Testis (tissue), 3 donors: ENCODE results near the gene UBE2V1. TPM values are rescaled to one million over a fixed set of nuclear protein-coding genes. Genes with fewer than 3 reads are reported as not detected.
"Not testable (repeated sequence)": the region's sequence is repeated elsewhere in the genome, so short reads cannot be mapped to it uniquely, and the experiment has no call there.

Experiments used
- DNase-seq: peaks from one replicate; pipeline ENCODE4 v3.0.0-alpha.2; 2019
- H3K27ac ChIP-seq, 2 donors: fragments of 200-600 bp; sonication (generic); one replicate each; pipeline ENCODE4 v1.5.1; 2019
- H3K27me3 ChIP-seq: fragments of 200-600 bp; sonication (generic); one replicate; pipeline ENCODE4 v1.5.1; 2019
- H3K36me3 ChIP-seq: fragments of 200-600 bp; sonication (generic); one replicate; pipeline ENCODE4 v1.5.1; 2017; ENCODE audit warnings: low read depth; ENCODE audit errors: missing control alignments
- H3K4me1 ChIP-seq: fragments of 200-600 bp; sonication (generic); one replicate; pipeline ENCODE4 v1.5.1; 2019
- H3K4me3 ChIP-seq, 2 donors: fragments of 200-600 bp; sonication (generic); one replicate each; pipeline ENCODE4 v1.5.1; 2017 to 2019
- H3K9me3 ChIP-seq: fragments of 200-600 bp; sonication (generic); one replicate; pipeline ENCODE4 v1.5.1; 2017
- POLR2A ChIP-seq: fragments of 450-650 bp; IDR thresholded peaks from one replicate; pipeline ENCODE4 v1.6.1; 2017; ENCODE audit warnings: antibody characterized with exemption, mild to moderate bottlenecking, moderate library complexity
- WGBS, 2 donors: methylation state at CpG; one replicate each; pipeline ENCODE4 v1.1.5; 2018; 5-methylcytosine and 5-hydroxymethylcytosine counted together
- intact Hi-C: fragments of 100-400 bp; cut with DNase I; formaldehyde crosslinking; loops from one replicate; pipeline ENCODE4 v1.15.1; 2023; ENCODE audit warnings: low total_unique reads
- polyA plus RNA-seq: library from polyadenylated mRNA; stranded (reverse); fragments of 350-450 nt; fragmentation: Illumina TruSeq; extraction: RNeasy Lipid Tissue Mini Kit (QIAGEN cat#74804); gene quantifications from one replicate; pipeline ENCODE4 v1.2.3, GENCODE V29; 2014; ENCODE audit warnings: low read depth, low replicate concordance; ENCODE audit not compliant: insufficient read depth
- total RNA-seq, 2 donors: library from RNA; depleted of rRNA; stranded (reverse); fragments of >200 nt; gene quantifications; one replicate each; pipeline ENCODE4 v1.2.3, GENCODE V29; 2016
- TF ChIP-seq, protein P1 (sequence below), 3 experiments: fragments of 450-650 bp in 2 of 3; fragments of 200-600 bp in 1 of 3; sonication (generic) in 1 of 3; IDR thresholded peaks; one replicate each; pipeline ENCODE4 v1.5.1; 2016 to 2019; ENCODE audit warnings: antibody characterized with exemption in 3 of 3, mild to moderate bottlenecking in 2 of 3, moderate library complexity in 1 of 3

Gene UBE2V1
- total and polyA plus RNA-seq, 3 donors from 2014 or later: 78.1 to 121 (median 80.5) TPM

- no peaks in the 10 kb centered on the region for H3K9me3 ChIP-seq
- H3K36me3 ChIP-seq: no peaks in the 10 kb centered on the region
- WGBS, 2 donors: 77 to 94% methylated on average over 4 of the region's 4 CpGs
- DNase-seq: no peak
- intact Hi-C loops: no loop called here
- H3K27me3 ChIP-seq: no peaks in the 10 kb centered on the region
- no peak overlapping the region for H3K27ac ChIP-seq
- peaks cover 28% of the 10 kb centered on the region for H3K4me1 ChIP-seq
- no peak overlapping the region for H3K4me3 ChIP-seq
- TF ChIP-seq, protein P1, sequence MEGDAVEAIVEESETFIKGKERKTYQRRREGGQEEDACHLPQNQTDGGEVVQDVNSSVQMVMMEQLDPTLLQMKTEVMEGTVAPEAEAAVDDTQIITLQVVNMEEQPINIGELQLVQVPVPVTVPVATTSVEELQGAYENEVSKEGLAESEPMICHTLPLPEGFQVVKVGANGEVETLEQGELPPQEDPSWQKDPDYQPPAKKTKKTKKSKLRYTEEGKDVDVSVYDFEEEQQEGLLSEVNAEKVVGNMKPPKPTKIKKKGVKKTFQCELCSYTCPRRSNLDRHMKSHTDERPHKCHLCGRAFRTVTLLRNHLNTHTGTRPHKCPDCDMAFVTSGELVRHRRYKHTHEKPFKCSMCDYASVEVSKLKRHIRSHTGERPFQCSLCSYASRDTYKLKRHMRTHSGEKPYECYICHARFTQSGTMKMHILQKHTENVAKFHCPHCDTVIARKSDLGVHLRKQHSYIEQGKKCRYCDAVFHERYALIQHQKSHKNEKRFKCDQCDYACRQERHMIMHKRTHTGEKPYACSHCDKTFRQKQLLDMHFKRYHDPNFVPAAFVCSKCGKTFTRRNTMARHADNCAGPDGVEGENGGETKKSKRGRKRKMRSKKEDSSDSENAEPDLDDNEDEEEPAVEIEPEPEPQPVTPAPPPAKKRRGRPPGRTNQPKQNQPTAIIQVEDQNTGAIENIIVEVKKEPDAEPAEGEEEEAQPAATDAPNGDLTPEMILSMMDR (IDR thresholded peaks at IDR 0.05): no peak
- no peak for TF ChIP-seq POLR2A
These were observed 4.3 kb downstream of the UBE2V1 start for GRCh38 chr20:50108556-50109235.

DNA sequence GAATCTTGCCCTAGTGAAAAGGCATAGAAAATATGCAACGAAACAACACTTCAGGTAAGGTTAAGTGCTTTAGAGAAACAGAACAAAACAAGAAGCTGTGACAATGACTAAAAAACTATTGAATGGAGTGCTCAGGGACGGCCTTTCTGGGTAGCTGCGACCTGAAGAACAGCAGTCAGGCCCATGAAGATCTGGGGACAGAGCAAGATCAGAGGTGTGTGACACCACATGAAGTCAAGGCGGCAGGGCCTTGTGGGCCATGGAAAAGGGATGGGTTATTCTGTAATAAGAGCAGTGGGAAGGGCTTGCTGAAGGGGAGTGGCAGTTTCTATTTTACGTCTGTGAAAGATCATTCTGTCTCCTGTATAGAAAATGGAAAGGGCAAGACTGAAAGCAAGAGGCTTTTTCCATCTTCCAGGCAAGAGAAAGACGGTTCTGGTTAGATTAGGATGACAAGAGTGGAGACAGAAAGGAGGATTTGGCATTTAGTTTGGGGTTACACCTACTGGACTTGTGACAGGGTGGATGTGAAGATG, 5.1 kb downstream of the UBE2V1 start:
- DNase-seq: no peak
- Histone ChIP-seq H3K4me1 (peaks cover 23% of the 10 kb centered on the region), H3K36me3 (no peaks in the 10 kb centered on the region), H3K9me3 (no peaks in the 10 kb centered on the region), H3K27me3 (no peaks in the 10 kb centered on the region), H3K4me3 (no peak overlapping the region), H3K27ac (no peak overlapping the region)
- intact Hi-C loops: no loop called here
- WGBS, 2 donors: 63 to 68% methylated on average over 6 of the region's 6 CpGs
- TF ChIP-seq, protein P1 (IDR thresholded peaks at IDR 0.05): no peak
- TF ChIP-seq POLR2A: no peak

DNA sequence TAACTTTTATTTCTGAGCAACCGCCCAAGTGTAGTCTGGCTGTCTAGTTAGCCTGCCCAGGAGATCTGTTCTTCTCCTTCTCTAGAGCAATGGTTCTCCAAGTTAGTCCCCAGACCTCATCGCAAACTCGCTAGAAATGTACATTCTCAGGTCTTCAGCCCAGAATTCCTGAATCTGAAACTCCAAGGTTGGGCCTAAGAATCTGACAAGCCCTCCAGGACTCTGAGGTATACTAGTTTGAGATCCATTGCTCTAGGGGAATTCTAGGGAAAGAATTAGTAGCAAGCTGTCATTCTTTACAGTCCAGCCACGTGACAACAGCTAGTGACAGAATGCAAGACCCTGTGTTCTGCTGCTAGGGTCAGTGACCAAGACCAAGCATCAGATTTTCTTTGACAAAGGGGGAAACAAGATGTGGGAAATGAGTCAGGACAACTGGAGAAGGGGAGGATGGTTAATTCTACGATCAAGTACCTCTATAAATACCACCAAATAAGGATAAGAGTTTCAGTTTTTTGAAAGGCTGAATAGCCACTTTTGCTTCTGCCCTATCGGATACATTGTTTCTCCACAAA, 5.8 kb downstream of the UBE2V1 start:
- 69 to 75% methylated on average over 6 of the region's 6 CpGs for WGBS, 2 donors
- no peaks in the 10 kb centered on the region for H3K27me3 ChIP-seq
- no peak overlapping the region for H3K27ac ChIP-seq
- H3K4me1 ChIP-seq: peaks cover 23% of the 10 kb centered on the region
- no peak for DNase-seq
- no peak overlapping the region for H3K4me3 ChIP-seq
- intact Hi-C loops: no loop called here
- H3K9me3 ChIP-seq: no peaks in the 10 kb centered on the region
- TF ChIP-seq, protein P1 (IDR thresholded peaks at IDR 0.05): no peak
- TF ChIP-seq POLR2A: no peak
- no peaks in the 10 kb centered on the region for H3K36me3 ChIP-seq

- WGBS, 2 donors: 79 to 82% methylated on average over 5 of the region's 5 CpGs
These were observed 6.3 kb downstream of the UBE2V1 start for GRCh38 chr20:50106669-50107068.

GRCh38 chr20:50103464-50104107, 9.4 kb downstream of the UBE2V1 start:
- H3K36me3 ChIP-seq, intact Hi-C loops, H3K9me3 ChIP-seq, H3K27ac ChIP-seq, H3K27me3 ChIP-seq, DNase-seq, H3K4me3 ChIP-seq: not testable (repeated sequence)
- 83 to 96% methylated on average over 15 of the region's 15 CpGs for WGBS, 2 donors
- H3K4me1 ChIP-seq: peaks cover 10% of the 10 kb centered on the region

More at GRCh38 chr20:50106669-50107068, 6.3 kb downstream of the UBE2V1 start:
- H3K9me3 ChIP-seq, H3K27me3 ChIP-seq, H3K4me3 ChIP-seq, H3K36me3 ChIP-seq, DNase-seq, H3K27ac ChIP-seq, intact Hi-C loops: not testable (repeated sequence)
- H3K4me1 ChIP-seq: peaks cover 21% of the 10 kb centered on the region

- H3K4me3 ChIP-seq, H3K4me1 ChIP-seq, H3K36me3 ChIP-seq, intact Hi-C loops, DNase-seq, H3K9me3 ChIP-seq, H3K27me3 ChIP-seq, H3K27ac ChIP-seq: not testable (repeated sequence)
- 93 to 97% methylated on average over 14 of the region's 14 CpGs for WGBS, 2 donors
These were observed 10.4 kb downstream of the UBE2V1 start for GRCh38 chr20:50102551-50102950.
